ENCODE measurements around the gene ADCY5. TPM values are rescaled to one million over a fixed set of nuclear protein-coding genes. Genes with fewer than 3 reads are reported as not detected.
A peak's percentile ranks its signal among the peaks of the same experiment; 100 is the strongest.

The ADCY5 gene
- total RNA-seq, 1 donor from 2014 or later: 10.6 TPM

GRCh38 chr3:123378409-123378915 is 70.4 kb downstream of the ADCY5 start:
- no peaks in the 10 kb centered on the region for H3K36me3 Mint-ChIP-seq (ENCODE audit: unreplicated experiment)
- peaks cover 26% of the 10 kb centered on the region for H3K27me3 Mint-ChIP-seq (ENCODE audit: unreplicated experiment)
- H3K4me3 Mint-ChIP-seq (ENCODE audit: unreplicated experiment): no peak overlapping the region
- no peak for DNase-seq (ENCODE audit: extremely low spot score, unreplicated experiment)
- no peak for TF ChIP-seq CTCF (IDR thresholded peaks at IDR 0.05)
- no peak overlapping the region for H3K27ac Mint-ChIP-seq (ENCODE audit: unreplicated experiment)
- H3K4me1 Mint-ChIP-seq (ENCODE audit: unreplicated experiment): peaks cover 5% of the 10 kb centered on the region
- no peaks in the 10 kb centered on the region for H3K9me3 Mint-ChIP-seq (ENCODE audit: unreplicated experiment)

GRCh38 chr3:123377243-123377740 is 71.6 kb downstream of the ADCY5 start:
- Mint-ChIP-seq H3K4me3 (ENCODE audit: unreplicated experiment) (no peak overlapping the region), H3K27me3 (ENCODE audit: unreplicated experiment) (peaks cover 29% of the 10 kb centered on the region), H3K27ac (ENCODE audit: unreplicated experiment) (no peak overlapping the region), H3K4me1 (ENCODE audit: unreplicated experiment) (peaks cover 9% of the 10 kb centered on the region), H3K9me3 (ENCODE audit: unreplicated experiment) (no peaks in the 10 kb centered on the region), H3K36me3 (ENCODE audit: unreplicated experiment) (no peaks in the 10 kb centered on the region)
- no peak for TF ChIP-seq CTCF (IDR thresholded peaks at IDR 0.05)
- DNase-seq (ENCODE audit: extremely low spot score, unreplicated experiment): no peak

- no peaks in the 10 kb centered on the region for H3K36me3 Mint-ChIP-seq (ENCODE audit: unreplicated experiment)
- peaks cover 13% of the 10 kb centered on the region for H3K4me1 Mint-ChIP-seq (ENCODE audit: unreplicated experiment)
- no peak for DNase-seq (ENCODE audit: extremely low spot score, unreplicated experiment)
- no peaks in the 10 kb centered on the region for H3K9me3 Mint-ChIP-seq (ENCODE audit: unreplicated experiment)
- peaks cover 29% of the 10 kb centered on the region for H3K27me3 Mint-ChIP-seq (ENCODE audit: unreplicated experiment)
- no peak overlapping the region for H3K4me3 Mint-ChIP-seq (ENCODE audit: unreplicated experiment)
- no peak overlapping the region for H3K27ac Mint-ChIP-seq (ENCODE audit: unreplicated experiment)
- TF ChIP-seq CTCF (IDR thresholded peaks at IDR 0.05): no peak
Observed at GRCh38 chr3:123376451-123377242, 72.2 kb downstream of the ADCY5 start.

- peaks cover 30% of the 10 kb centered on the region for H3K27me3 Mint-ChIP-seq (ENCODE audit: unreplicated experiment)
- no peak overlapping the region for H3K4me3 Mint-ChIP-seq (ENCODE audit: unreplicated experiment)
- TF ChIP-seq CTCF (IDR thresholded peaks at IDR 0.05): peak; percentile 35
- H3K4me1 Mint-ChIP-seq (ENCODE audit: unreplicated experiment): peaks cover 13% of the 10 kb centered on the region
- H3K27ac Mint-ChIP-seq (ENCODE audit: unreplicated experiment): no peak overlapping the region
- DNase-seq (ENCODE audit: extremely low spot score, unreplicated experiment): no peak
- H3K36me3 Mint-ChIP-seq (ENCODE audit: unreplicated experiment): no peaks in the 10 kb centered on the region
- no peaks in the 10 kb centered on the region for H3K9me3 Mint-ChIP-seq (ENCODE audit: unreplicated experiment)
Observed at GRCh38 chr3:123375014-123375940, 73.6 kb downstream of the ADCY5 start.

Measured in osteocyte (in vitro differentiated cells).